MM.1S (cell line): ENCODE measurements around the gene KIF21B.

Source experiments
- DNase-seq: peaks from one replicate; pipeline ENCODE4 v3.0.0-alpha.2; 2015
- H2AFZ ChIP-seq: fragments of 300-600 bp; sonication (generic); 2 replicates; pipeline ENCODE4 v1.6.0; 2016; ENCODE audit warnings: antibody characterized with exemption, low read length
- H3F3A ChIP-seq: fragments of 300-600 bp; sonication (generic); 2 replicates; pipeline ENCODE4 v1.6.1; 2016; ENCODE audit warnings: mild to moderate bottlenecking, antibody characterized with exemption, low read length, moderate library complexity, mixed read lengths; ENCODE audit not compliant: insufficient read depth
- H3K27ac ChIP-seq: fragments of 300-600 bp; sonication (generic); 2 replicates; pipeline ENCODE4 v1.5.1; 2016; ENCODE audit warnings: mild to moderate bottlenecking, low read length
- H3K27me3 ChIP-seq: fragments of 300-600 bp; sonication (generic); replicated peaks from 2 replicates; pipeline ENCODE4 v1.6.0; 2016; ENCODE audit warnings: low read length; ENCODE audit not compliant: insufficient read depth
- H3K36me3 ChIP-seq: fragments of 300-600 bp; sonication (generic); replicated peaks from 2 replicates; pipeline ENCODE4 v1.6.1; 2016; ENCODE audit warnings: mild to moderate bottlenecking, low read length, mixed read lengths; ENCODE audit not compliant: insufficient read depth
- H3K4me1 ChIP-seq: fragments of 300-600 bp; sonication (generic); 2 replicates; pipeline ENCODE4 v1.6.1; 2016; ENCODE audit warnings: low read length, mixed read lengths
- H3K4me2 ChIP-seq: fragments of 300-600 bp; sonication (generic); 2 replicates; pipeline ENCODE4 v1.6.0; 2016; ENCODE audit warnings: low read depth, low read length
- H3K4me3 ChIP-seq: fragments of 300-600 bp; sonication (generic); 2 replicates; pipeline ENCODE4 v1.5.1; 2016; ENCODE audit warnings: low read length, mixed read lengths
- H3K79me2 ChIP-seq: fragments of 300-600 bp; sonication (generic); 2 replicates; pipeline ENCODE4 v1.6.1; 2016; ENCODE audit warnings: mixed run types, low read length, mixed read lengths
- H3K9ac ChIP-seq: fragments of 300-600 bp; sonication (generic); 2 replicates; pipeline ENCODE4 v1.6.1; 2016; ENCODE audit warnings: low read length, mixed read lengths
- H3K9me2 ChIP-seq: fragments of 300-600 bp; sonication (generic); replicated peaks from 2 replicates; pipeline ENCODE4 v1.6.1; 2016; ENCODE audit warnings: mild to moderate bottlenecking, low read length, mixed read lengths; ENCODE audit not compliant: insufficient read depth
- H3K9me3 ChIP-seq: fragments of 300-600 bp; sonication (generic); replicated peaks from 2 replicates; pipeline ENCODE4 v1.6.1; 2016; ENCODE audit warnings: mild to moderate bottlenecking, low read length, mixed read lengths; ENCODE audit not compliant: insufficient read depth
- H4K20me1 ChIP-seq: fragments of 300-600 bp; sonication (generic); 2 replicates; pipeline ENCODE4 v1.6.1; 2016; ENCODE audit warnings: mild to moderate bottlenecking, low read length, moderate library complexity, mixed read lengths; ENCODE audit not compliant: insufficient read depth
- CTCF ChIP-seq: fragments of 300-600 bp; sonication (generic); IDR thresholded peaks from 2 replicates; pipeline ENCODE4 v1.5.1; 2016; ENCODE audit warnings: antibody characterized with exemption, low read length, mixed read lengths
- EZH2 ChIP-seq: fragments of 300-600 bp; sonication (generic); optimal IDR thresholded peaks from 2 replicates; pipeline ENCODE3; 2017; ENCODE audit warnings: low read depth, mild to moderate bottlenecking, antibody characterized with exemption, low read length, mixed read lengths
- EZH2phosphoT487 ChIP-seq: fragments of 300-600 bp; sonication (generic); IDR thresholded peaks from 2 replicates; pipeline ENCODE4 v1.6.1; 2018; ENCODE audit warnings: antibody characterized with exemption, low read length

The KIF21B gene

GRCh38 chr1:201002510-201002909, 21.0 kb downstream of the KIF21B start:
- Histone ChIP-seq H2AFZ (no peak overlapping the region), H4K20me1 (no peaks in the 10 kb centered on the region), H3K4me1 (no peaks in the 10 kb centered on the region), H3K36me3 (peaks cover 8% of the 10 kb centered on the region; the same call in 1 of the 2 replicates), H3K4me3 (no peak overlapping the region), H3F3A (no peaks in the 10 kb centered on the region), H3K4me2 (no peak overlapping the region), H3K79me2 (peaks cover 17% of the 10 kb centered on the region), H3K9me2 (no peaks in the 10 kb centered on the region), H3K27me3 (no peaks in the 10 kb centered on the region), H3K9me3 (no peaks in the 10 kb centered on the region), H3K9ac (no peak overlapping the region), H3K27ac (no peak overlapping the region)
- no peak for DNase-seq
- TF ChIP-seq CTCF: no peak
- TF ChIP-seq EZH2phosphoT487: no peak
- no peak for TF ChIP-seq EZH2

GRCh38 chr1:201001962-201002361, 21.6 kb downstream of the KIF21B start:
- no peaks in the 10 kb centered on the region for H3K9me2 ChIP-seq
- 0 out of 2 replicates have a peak, but pooled peaks cover 12% of the 10 kb centered on the region for H3K79me2 ChIP-seq
- H3K36me3 ChIP-seq: peaks cover 8% of the 10 kb centered on the region; the same call in 1 of the 2 replicates
- TF ChIP-seq EZH2phosphoT487 (no peak), EZH2 (no peak), CTCF (no peak)
- no peaks in the 10 kb centered on the region for H3F3A ChIP-seq
- H3K4me1 ChIP-seq: no peaks in the 10 kb centered on the region
- DNase-seq: no peak
- no peak overlapping the region for H3K4me2 ChIP-seq
- no peaks in the 10 kb centered on the region for H4K20me1 ChIP-seq
- H3K27me3 ChIP-seq: no peaks in the 10 kb centered on the region
- no peak overlapping the region for H3K27ac ChIP-seq
- no peak overlapping the region for H2AFZ ChIP-seq
- no peaks in the 10 kb centered on the region for H3K9me3 ChIP-seq
- no peak overlapping the region for H3K4me3 ChIP-seq
- no peak overlapping the region for H3K9ac ChIP-seq

GRCh38 chr1:201000391-201000790, 23.1 kb downstream of the KIF21B start:
- Histone ChIP-seq H3K9me3 (no peaks in the 10 kb centered on the region), H3K4me1 (no peaks in the 10 kb centered on the region), H4K20me1 (no peaks in the 10 kb centered on the region), H3K4me2 (no peak overlapping the region), H3K36me3 (peaks cover 8% of the 10 kb centered on the region; the same call in 1 of the 2 replicates), H3K27ac (no peak overlapping the region), H3K4me3 (no peak overlapping the region), H3K9ac (no peak overlapping the region), H3K79me2 (0 out of 2 replicates have a peak, but pooled peaks cover 5% of the 10 kb centered on the region), H3F3A (no peaks in the 10 kb centered on the region), H2AFZ (no peak overlapping the region), H3K9me2 (no peaks in the 10 kb centered on the region), H3K27me3 (no peaks in the 10 kb centered on the region)
- TF ChIP-seq CTCF: no peak
- TF ChIP-seq EZH2phosphoT487: no peak
- no peak for TF ChIP-seq EZH2
- DNase-seq: no peak
